AG04449 (cell line): ENCODE results near the gene BOC.

Experiments used
- CTCF ChIA-PET: fragments of 350-600 bp; formaldehyde crosslinking; extraction: SDS; loops from one replicate; lab custom pipeline; 2021; ENCODE audit warnings: antibody characterized with exemption; lab: Yijun Ruan, JAX
- POLR2A ChIA-PET: fragments of 400-600, 350-600 bp; formaldehyde crosslinking; extraction: SDS; loops from one replicate; lab custom pipeline; 2020; ENCODE audit warnings: antibody characterized with exemption, inconsistent platforms; lab: Yijun Ruan, JAX
- DNase-seq: peaks from one replicate; pipeline ENCODE4 v3.0.0-alpha.2; 2010; ENCODE audit warnings: low read depth, low spot score
- H3K4me3 ChIP-seq: 2 replicates; pipeline ENCODE4 v1.5.1; 2011; ENCODE audit warnings: low read depth, mild to moderate bottlenecking, control low read depth, low read length
- TF ChIP-seq, protein P1 (sequence below): IDR thresholded peaks from one replicate; pipeline ENCODE4 v1.5.1; 2011; ENCODE audit warnings: mild to moderate bottlenecking, moderate library complexity, low read length, control low read depth, inconsistent platforms; ENCODE audit not compliant: insufficient read depth; ENCODE audit errors: missing control alignments

Gene BOC

GRCh38 chr3:113259196-113259595, 47.8 kb downstream of the BOC start:
- no peak for DNase-seq
- ChIA-PET CTCF (interaction anchor here (0.7 to 2.1 kb wide), 3 partner anchors 10 to 29 kb away, joined by 3 to 7 read pairs (median 5); no protein-coding TSS in a partner anchor), POLR2A (no interaction called here)
- H3K4me3 ChIP-seq, result no peak overlapping the region
- TF ChIP-seq, protein P1, sequence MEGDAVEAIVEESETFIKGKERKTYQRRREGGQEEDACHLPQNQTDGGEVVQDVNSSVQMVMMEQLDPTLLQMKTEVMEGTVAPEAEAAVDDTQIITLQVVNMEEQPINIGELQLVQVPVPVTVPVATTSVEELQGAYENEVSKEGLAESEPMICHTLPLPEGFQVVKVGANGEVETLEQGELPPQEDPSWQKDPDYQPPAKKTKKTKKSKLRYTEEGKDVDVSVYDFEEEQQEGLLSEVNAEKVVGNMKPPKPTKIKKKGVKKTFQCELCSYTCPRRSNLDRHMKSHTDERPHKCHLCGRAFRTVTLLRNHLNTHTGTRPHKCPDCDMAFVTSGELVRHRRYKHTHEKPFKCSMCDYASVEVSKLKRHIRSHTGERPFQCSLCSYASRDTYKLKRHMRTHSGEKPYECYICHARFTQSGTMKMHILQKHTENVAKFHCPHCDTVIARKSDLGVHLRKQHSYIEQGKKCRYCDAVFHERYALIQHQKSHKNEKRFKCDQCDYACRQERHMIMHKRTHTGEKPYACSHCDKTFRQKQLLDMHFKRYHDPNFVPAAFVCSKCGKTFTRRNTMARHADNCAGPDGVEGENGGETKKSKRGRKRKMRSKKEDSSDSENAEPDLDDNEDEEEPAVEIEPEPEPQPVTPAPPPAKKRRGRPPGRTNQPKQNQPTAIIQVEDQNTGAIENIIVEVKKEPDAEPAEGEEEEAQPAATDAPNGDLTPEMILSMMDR, result no peak

- TF ChIP-seq, protein P1, result no peak
- ChIA-PET CTCF (interaction anchor here (1.2 kb wide), 1 partner anchor 29 kb away, joined by 4 read pairs; no protein-coding TSS in a partner anchor), POLR2A (no interaction called here)
- no peak for DNase-seq
- H3K4me3 ChIP-seq, result no peak overlapping the region
Observed at GRCh38 chr3:113261063-113261625, 49.8 kb downstream of the BOC start.

GRCh38 chr3:113261626-113262303, 50.4 kb downstream of the BOC start:
- ChIA-PET POLR2A (no interaction called here), CTCF (interaction anchor here (1.2 kb wide), 1 partner anchor 28 kb away, joined by 4 read pairs; no protein-coding TSS in a partner anchor)
- no peak for DNase-seq
- TF ChIP-seq, protein P1, result no peak
- no peak overlapping the region for H3K4me3 ChIP-seq

GRCh38 chr3:113262304-113262665, 50.9 kb downstream of the BOC start:
- DNase-seq, result no peak
- ChIA-PET POLR2A (no interaction called here), CTCF (interaction anchor here (3.0 to 4.1 kb wide), 2 partner anchors 26 to 126 kb away, joined by 8 to 15 read pairs; no protein-coding TSS in a partner anchor)
- H3K4me3 ChIP-seq, result no peak overlapping the region
- TF ChIP-seq, protein P1, result no peak

DNA sequence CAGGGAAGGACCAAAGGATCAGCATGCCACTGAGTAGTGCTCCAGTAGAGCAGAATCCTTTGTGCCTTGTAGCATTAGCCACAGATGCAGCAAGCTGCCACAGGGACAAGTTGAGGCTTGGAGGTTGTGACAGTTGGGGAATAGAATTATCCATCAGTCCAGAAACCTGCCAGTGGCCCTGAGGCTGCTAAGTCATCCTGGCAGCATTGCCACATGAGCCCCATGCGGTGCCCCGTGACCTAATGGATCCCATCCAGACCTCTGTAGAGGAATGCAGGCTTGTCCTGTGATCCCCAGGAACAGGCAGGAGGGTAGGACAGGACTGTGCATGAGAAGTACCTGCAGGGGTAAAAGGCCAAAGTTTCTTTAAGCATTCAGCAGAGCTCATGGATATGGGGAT, 51.7 kb downstream of the BOC start:
- CTCF ChIA-PET, result interaction anchor here (1.1 to 4.1 kb wide), 3 partner anchors 14 to 127 kb away, joined by 3 to 15 read pairs (median 8); no protein-coding TSS in a partner anchor
- DNase-seq, result no peak
- TF ChIP-seq, protein P1, result no peak
- POLR2A ChIA-PET, result no interaction called here
- no peak overlapping the region for H3K4me3 ChIP-seq

DNA sequence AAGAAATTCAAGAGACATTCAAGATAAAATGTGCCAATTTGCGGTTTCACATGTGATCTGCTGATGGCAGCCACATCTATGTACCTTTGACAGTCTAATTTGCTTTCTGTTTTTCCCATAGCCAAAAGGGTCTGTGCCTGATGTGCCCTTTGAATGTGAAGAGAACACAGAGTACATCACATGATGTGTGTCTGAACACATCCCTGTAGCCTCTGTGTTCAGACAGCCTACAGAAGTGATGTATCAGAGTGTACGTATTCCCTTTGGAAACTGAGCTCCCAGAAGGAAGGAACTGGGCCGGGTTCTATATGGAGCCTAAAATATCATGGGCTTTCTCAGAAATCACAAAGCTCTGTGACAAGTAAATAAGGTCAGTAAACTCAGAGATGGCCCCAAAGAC, 52.4 kb downstream of the BOC start:
- POLR2A ChIA-PET, result no interaction called here

More for the DNA sequence above, 52.4 kb downstream of the BOC start:
- no peak for DNase-seq
- CTCF ChIA-PET, result interaction anchor here (1.1 to 4.1 kb wide), 4 partner anchors 8 to 128 kb away, joined by 3 to 15 read pairs (median 6); no protein-coding TSS in a partner anchor
- H3K4me3 ChIP-seq, result no peak overlapping the region
- TF ChIP-seq, protein P1, result no peak
